Measurements from ENCODE around the gene TULP4. TPM values are rescaled to one million over a fixed set of nuclear protein-coding genes. Genes with fewer than 3 reads are reported as not detected.

TULP4 gene
- total and polyA plus RNA-seq, 2 of the 8 experiments (the other 6 are each of a cell fraction or from before 2014, with no cell fraction given), result 7.7 to 51.6 TPM

DNA sequence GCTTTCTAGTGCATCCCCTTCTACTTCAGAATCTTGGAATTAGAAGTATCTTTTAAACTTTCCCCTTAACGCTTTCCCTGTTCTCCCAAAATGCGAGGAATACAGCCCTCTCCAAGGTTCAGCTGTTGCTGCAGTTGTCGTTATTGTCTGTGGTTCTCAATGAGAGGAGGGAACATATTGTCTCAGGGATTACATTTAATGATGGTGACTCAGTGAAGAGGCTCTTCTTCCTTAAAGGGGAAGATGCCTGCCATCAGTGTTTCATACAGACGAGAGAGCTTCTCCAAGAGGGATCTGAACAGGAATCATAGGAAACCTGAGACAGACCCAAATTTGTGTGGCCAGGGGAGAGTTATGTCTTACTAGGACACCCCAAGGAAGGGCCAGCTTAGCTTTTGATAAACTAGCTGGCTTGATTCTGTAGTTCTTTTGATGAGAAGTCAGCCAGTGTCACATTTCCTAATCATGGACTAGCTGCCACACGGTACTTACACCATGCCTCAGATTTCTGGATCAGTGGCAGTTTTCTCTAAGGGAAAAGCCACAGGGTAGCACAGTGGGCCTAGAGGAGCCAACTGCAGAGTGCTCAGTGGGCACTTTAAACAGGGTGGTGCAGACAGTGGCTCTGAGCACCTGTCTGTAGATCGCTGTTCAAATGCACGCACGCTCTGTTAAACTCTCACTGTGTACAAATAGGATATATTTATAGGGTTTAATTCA lies 187.9 kb downstream of the TULP4 start:
- H2AK5ac ChIP-seq (ENCODE audit: low read depth, low read length), result no peak overlapping the region
- H3K56ac ChIP-seq (replicated peaks; ENCODE audit: insufficient read length, low read depth, low read length), result no peak overlapping the region
- H4K91ac ChIP-seq (replicated peaks; ENCODE audit: insufficient read length, low read length), result no peak overlapping the region
- no peak overlapping the region for H3K4me3 ChIP-seq (ENCODE audit: extremely low read depth in 1 of 4, insufficient read depth in 2 of 4, low read depth in 3 of 4, low read length in 4 of 4)
- 91% methylated on average over 8 of the region's 8 CpGs; no CpG with 5 or more reads in 1 of the 2 experiments for WGBS, 2 experiments (ENCODE audit: extremely low coverage in 1 of 2, insufficient coverage in 1 of 2, insufficient read length in 1 of 2, insufficient replicate concordance in 2 of 2, low coverage in 1 of 2, low lambda C conversion rate in 2 of 2, missing lambda C conversion rate in 1 of 2)
- no peak overlapping the region for H2AFZ ChIP-seq (ENCODE audit: low read length)
- H3K14ac ChIP-seq (ENCODE audit: insufficient read length), result no peak overlapping the region
- DNase-seq (ENCODE audit: low read depth in 1 of 2, low spot score in 2 of 2), result no peak
- H3K4me2 ChIP-seq (ENCODE audit: insufficient read depth in 1 of 2, low read depth in 2 of 2, low read length in 2 of 2), result no peak overlapping the region
- H4K5ac ChIP-seq (ENCODE audit: insufficient read length, low read depth, low read length), result no peak overlapping the region
- H3K23me2 ChIP-seq (ENCODE audit: low read depth, low read length), result no peaks in the 10 kb centered on the region
- CTCF ChIA-PET (ENCODE audit: partially characterized antibody), result interaction anchor here (0.6 to 1.6 kb wide), 7 partner anchors 10 to 279 kb away, joined by 3 to 5 read pairs (median 3); no protein-coding TSS in a partner anchor
- H3K4ac ChIP-seq (replicated peaks; ENCODE audit: insufficient read length, low read depth, low read length), result no peak overlapping the region
- H2BK12ac ChIP-seq (ENCODE audit: low read depth, low read length), result no peak overlapping the region
- peaks cover 0 to 23% (median 8%) of the 10 kb centered on the region in 4 experiments; a peak in 5 of 8 replicates for H3K36me3 ChIP-seq (ENCODE audit: control insufficient read depth in 2 of 4, insufficient read depth in 4 of 4, low read length in 3 of 4)
- POLR2A ChIA-PET (ENCODE audit: partially characterized antibody), result interaction anchor here (0.5 to 1.0 kb wide), 2 partner anchors 13 to 117 kb away, joined by 3 read pairs; no protein-coding TSS in a partner anchor
- H2BK15ac ChIP-seq (ENCODE audit: low read length), result no peak overlapping the region
- no peak overlapping the region for H4K8ac ChIP-seq (ENCODE audit: extremely low read depth, insufficient read depth, low read length)
- no peak overlapping the region for H2BK20ac ChIP-seq (ENCODE audit: low read length)
- H3K9ac ChIP-seq (replicated peaks in 1 of 4; ENCODE audit: extremely low read depth in 1 of 4, low read depth in 3 of 4, low read length in 3 of 4), result no peak overlapping the region
- H3K9me3 ChIP-seq (ENCODE audit: insufficient read depth in 2 of 2, low read depth in 1 of 2, low read length in 1 of 2), result no peaks in the 10 kb centered on the region
- H3K79me2 ChIP-seq (ENCODE audit: control insufficient read depth in 1 of 2, insufficient read depth in 2 of 2, low read length in 2 of 2), result no peaks in the 10 kb centered on the region
- no peaks in the 10 kb centered on the region for H3K27me3 ChIP-seq (replicated peaks in 1 of 4; ENCODE audit: control insufficient read depth in 3 of 4, extremely low read depth in 1 of 4, insufficient read depth in 3 of 4, low read length in 3 of 4)
- H4K20me1 ChIP-seq (replicated peaks in 1 of 2; ENCODE audit: control insufficient read depth in 1 of 2, insufficient read depth in 2 of 2, low read length in 2 of 2), result no peaks in the 10 kb centered on the region
- no peak overlapping the region for H3K27ac ChIP-seq (ENCODE audit: low read depth, low read length)
- no peak for FAIRE-seq
- H3K79me1 ChIP-seq (ENCODE audit: low read depth, low read length), result no peaks in the 10 kb centered on the region
- H2BK5ac ChIP-seq (ENCODE audit: low read depth, low read length), result no peak overlapping the region
- H3K18ac ChIP-seq (ENCODE audit: extremely low read depth, low read length), result no peak overlapping the region
- H2BK120ac ChIP-seq (replicated peaks; ENCODE audit: low read depth, low read length), result no peak overlapping the region
- H3K4me1 ChIP-seq (replicated peaks in 1 of 4; ENCODE audit: control insufficient read depth in 3 of 4, insufficient read depth in 4 of 4, low read length in 3 of 4), result no peaks in the 10 kb centered on the region
- no peak overlapping the region for H3K23ac ChIP-seq (ENCODE audit: insufficient read length)
- no peak for TF ChIP-seq TBP (IDR thresholded peaks at IDR 0.05; ENCODE audit: low read depth, low read length)
- TF ChIP-seq BRCA1 (IDR thresholded peaks at IDR 0.05; ENCODE audit: low read depth, low read length), result no peak
- TF ChIP-seq GABPA (IDR thresholded peaks at IDR 0.05; ENCODE audit: borderline replicate concordance, insufficient read depth, low read length), result no peak
- no peak for TF ChIP-seq EZH2 (IDR thresholded peaks at IDR 0.05; ENCODE audit: low read depth, low read length, severe bottlenecking)
- no peak for TF ChIP-seq TAF1 (IDR thresholded peaks at IDR 0.05; ENCODE audit: low read depth, low read length)
- no peak for TF ChIP-seq CBX5 (IDR thresholded peaks at IDR 0.05; ENCODE audit: low read depth, low read length)
- TF ChIP-seq FOSL1 (IDR thresholded peaks at IDR 0.05; ENCODE audit: insufficient read depth, low read depth, low read length), result no peak
- TF ChIP-seq, protein P1, sequence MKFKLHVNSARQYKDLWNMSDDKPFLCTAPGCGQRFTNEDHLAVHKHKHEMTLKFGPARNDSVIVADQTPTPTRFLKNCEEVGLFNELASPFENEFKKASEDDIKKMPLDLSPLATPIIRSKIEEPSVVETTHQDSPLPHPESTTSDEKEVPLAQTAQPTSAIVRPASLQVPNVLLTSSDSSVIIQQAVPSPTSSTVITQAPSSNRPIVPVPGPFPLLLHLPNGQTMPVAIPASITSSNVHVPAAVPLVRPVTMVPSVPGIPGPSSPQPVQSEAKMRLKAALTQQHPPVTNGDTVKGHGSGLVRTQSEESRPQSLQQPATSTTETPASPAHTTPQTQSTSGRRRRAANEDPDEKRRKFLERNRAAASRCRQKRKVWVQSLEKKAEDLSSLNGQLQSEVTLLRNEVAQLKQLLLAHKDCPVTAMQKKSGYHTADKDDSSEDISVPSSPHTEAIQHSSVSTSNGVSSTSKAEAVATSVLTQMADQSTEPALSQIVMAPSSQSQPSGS (IDR thresholded peaks at IDR 0.05; ENCODE audit: low read length), result no peak
- no peak for TF ChIP-seq USF2 (IDR thresholded peaks at IDR 0.05; ENCODE audit: low read length)
- no peak for TF ChIP-seq ZNF274 (IDR thresholded peaks at IDR 0.05; ENCODE audit: borderline replicate concordance, extremely low read depth, low read length)
